Measurements from ENCODE around the gene PROZ.

Gene PROZ

DNA sequence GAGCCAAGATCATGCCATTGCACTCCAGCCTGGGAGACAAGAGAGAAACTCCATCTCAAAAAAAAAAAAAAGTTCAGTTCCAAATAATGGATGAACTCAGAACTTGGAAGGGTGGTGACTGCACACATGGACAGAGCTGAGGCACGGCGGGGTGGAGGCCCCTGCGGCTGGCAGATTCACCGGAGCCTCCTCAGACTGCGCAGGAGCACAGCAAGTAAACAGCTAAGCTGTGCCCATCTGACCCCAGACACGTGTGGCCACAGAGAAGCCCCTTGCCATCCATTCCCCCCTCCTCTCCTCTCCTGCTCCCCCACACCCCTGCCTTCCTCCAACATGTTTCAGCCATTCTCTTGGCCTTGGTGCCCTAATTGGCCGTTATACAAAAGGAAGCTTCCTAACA, 15.6 kb upstream of the PROZ start:
- no peak for DNase-seq

DNA sequence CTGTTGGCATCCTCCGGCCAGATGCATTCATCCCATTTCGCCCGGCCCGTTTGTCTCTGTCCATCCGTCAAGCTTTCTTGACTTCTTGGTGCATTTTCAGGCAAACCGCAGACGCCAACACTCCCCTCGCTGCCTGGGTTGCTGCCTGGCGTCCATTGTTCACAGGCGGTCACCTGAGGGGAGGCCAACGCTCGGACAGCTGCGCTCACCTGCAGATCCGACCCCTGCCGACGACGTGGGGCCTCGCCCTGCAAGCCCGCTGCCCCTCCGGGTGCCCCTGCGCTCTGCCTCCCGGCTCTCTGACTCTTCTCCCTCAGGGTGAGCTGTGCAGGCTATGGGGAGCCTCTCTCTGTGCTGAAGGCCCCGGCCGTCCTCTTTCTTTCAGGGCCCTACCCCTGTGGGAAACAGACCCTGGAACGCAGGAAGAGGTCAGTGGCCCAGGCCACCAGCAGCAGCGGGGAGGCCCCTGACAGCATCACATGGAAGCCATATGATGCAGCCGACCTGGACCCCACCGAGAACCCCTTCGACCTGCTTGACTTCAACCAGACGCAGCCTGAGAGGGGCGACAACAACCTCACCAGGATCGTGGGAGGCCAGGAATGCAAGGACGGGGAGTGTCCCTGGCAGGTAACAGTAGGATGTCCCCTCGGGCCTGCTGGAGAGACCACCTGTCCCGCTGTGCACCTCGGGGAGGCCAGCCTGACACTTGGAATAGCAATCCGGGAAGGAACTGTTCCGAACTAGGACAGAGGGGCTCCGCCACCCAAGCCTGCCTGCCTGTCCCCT, 14.8 kb upstream of the PROZ start:
- no peak for DNase-seq

DNA sequence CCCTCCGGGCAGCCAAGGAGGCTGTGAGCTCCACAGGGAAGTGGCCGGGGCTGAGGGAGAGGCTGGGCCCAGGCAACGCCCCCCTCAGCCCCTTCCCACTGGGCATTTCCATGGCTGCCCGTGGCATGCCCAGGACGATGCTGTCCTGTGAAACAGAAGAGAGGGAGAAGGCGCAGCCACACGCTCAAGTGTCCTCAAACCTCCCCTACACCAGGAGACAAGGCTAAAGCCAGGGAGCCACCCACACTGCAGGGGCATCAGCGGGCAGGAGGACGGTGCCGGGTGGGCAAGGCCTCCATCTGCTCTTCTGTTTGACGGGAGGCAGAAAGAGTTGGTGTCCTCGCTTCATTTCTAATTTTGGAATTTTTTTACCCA, 14.2 kb upstream of the PROZ start:
- DNase-seq = no peak

DNA sequence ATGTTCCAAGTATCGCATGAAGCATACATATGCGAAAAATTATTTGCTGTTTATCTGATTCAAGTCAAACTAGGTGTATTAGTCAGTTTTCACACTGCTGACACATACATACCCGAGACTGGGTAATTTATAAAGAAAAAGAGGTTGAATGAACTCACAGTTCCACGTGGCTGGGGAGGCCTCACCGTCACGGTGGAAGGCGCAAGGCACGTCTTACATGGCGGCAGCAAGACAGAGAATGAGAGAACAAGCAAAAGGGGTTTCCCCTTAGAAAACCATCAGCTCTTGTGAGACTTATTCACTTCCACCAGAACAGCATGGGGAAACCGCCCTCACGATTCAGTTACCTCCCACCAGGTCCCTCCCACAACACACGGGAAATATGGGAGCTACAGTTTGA, 13.0 kb upstream of the PROZ start:
- no peak for DNase-seq

DNA sequence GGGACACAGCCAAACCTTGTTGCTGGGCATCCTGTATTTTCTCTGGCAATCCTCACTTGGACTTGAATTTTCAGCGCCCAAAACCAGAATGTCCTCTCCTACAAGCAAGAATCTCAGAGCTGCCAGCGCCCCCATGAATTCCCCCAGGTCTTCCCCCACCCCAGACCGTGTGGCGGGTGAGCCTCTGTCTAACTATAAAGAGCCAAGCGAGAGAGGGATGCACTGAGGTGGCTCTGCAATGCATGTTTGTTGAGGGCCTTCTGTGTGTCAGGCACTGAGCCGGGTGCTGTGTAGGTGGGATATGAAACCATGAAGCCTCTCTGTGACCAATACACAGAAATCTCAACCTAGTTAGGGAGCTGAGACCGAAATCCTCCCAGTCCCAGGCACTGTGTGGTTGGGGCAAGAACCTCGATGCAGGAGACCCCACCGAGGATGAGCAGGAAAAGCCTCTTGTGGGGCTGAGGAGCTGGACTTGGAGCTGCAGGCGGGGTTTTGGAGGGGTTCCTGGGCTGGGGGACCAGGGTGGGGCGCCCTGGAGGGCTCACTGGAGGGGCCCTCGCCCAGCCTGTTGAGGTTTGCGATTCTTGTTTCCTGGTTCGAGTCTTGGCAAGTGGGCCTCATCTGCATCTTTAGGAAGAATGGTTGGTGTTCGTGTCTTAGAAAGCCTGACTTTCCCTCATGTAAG, 12.4 kb upstream of the PROZ start:
- DNase-seq = no peak

DNA sequence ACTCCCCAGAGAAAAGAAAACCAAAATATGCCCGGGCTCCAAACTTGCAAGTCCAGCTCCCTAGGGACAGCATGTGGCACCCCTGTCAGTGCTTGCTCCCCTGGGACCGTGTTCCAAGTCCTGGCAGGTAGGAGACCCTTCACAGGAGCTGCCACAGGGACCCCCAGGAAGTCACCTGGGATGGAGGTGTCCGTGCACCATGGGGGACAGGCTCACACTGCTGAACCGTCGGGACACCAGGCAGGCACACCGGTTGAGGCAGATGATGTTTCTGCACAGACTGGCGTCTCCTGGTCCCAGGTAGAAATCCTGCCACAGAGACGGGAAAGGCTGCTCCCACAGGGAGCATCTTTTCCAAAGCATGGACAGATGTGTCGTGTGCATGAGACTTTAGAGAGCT, 11.7 kb upstream of the PROZ start:
- DNase-seq = no peak

DNA sequence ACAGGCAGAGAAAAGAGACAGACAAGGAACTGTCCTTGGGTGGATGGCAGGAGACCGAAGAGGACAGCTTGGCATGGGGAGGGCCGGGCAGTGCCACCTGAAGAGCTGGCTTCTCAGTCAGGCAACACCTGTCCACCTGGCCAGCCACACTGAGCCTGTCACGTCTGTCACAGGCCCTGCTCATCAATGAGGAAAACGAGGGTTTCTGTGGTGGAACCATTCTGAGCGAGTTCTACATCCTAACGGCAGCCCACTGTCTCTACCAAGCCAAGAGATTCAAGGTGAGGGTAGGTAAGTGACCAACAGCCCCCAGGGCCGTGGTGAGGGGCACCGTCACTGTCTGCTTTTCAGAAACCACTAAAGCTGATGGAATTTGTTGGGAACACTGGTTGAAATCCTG, 11.2 kb upstream of the PROZ start:
- DNase-seq = no peak

DNA sequence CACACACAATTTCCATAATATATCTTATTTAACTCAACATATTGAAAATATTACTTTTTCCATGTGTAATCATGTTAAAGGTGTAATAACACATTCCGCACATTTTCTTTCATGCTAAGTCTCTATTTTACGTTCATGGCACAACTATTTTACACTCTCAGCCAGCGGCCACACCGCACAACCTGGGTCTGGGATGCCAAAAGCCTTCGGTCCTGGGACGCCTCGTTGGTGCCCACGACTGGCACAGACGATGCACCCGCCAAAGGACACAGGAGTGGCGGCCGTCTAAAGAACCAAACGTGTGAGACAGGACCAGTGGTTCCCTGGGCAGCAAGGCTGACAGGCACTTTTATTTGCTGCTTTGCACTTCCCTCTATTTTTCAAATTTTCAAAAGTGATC, 10.0 kb upstream of the PROZ start:
- DNase-seq = no peak

DNA sequence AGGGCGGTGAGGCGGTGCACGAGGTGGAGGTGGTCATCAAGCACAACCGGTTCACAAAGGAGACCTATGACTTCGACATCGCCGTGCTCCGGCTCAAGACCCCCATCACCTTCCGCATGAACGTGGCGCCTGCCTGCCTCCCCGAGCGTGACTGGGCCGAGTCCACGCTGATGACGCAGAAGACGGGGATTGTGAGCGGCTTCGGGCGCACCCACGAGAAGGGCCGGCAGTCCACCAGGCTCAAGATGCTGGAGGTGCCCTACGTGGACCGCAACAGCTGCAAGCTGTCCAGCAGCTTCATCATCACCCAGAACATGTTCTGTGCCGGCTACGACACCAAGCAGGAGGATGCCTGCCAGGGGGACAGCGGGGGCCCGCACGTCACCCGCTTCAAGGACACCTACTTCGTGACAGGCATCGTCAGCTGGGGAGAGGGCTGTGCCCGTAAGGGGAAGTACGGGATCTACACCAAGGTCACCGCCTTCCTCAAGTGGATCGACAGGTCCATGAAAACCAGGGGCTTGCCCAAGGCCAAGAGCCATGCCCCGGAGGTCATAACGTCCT, 9.4 kb upstream of the PROZ start:
- no peak for DNase-seq

DNA sequence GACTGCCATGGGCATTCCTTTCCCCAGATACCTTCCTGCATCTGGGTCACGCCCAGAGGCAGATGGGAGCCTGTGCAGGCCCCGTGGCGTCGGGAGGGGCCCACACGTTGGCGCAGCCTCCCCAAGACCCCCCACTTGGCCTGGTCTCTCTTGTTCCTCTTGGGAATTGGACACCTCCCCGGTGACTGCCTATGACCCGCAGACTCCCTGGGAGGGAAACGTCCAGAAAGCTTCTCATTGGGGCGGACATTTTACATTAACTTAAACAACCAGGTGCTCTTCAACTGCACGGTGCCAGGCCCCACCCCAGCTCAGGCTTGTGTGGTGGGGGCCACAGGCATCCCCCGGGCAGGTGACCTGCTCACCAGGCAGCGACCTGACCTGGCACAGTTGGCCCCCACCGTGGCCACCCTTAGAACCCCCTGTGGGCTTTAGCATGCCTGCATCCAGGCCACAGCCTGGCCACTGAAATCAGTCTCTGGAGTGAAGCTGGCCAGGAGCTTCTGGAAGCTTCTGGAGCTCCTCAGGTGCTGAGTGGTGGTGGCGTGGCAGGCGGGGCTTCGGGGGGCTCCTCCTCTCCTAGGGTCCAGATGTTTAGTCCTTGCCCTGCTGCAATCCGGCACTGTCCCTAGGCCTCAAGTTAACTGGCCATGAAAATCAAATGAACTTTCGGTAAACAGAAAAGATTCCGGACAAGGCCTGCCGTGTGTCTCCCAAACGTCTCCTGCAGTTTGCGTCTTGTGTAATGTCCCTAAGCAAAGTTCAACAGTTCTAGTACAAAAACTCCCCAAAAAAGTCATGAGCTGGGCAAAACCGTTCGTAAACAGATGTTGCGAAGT, 8.5 kb upstream of the PROZ start:
- DNase-seq = no peak

DNA sequence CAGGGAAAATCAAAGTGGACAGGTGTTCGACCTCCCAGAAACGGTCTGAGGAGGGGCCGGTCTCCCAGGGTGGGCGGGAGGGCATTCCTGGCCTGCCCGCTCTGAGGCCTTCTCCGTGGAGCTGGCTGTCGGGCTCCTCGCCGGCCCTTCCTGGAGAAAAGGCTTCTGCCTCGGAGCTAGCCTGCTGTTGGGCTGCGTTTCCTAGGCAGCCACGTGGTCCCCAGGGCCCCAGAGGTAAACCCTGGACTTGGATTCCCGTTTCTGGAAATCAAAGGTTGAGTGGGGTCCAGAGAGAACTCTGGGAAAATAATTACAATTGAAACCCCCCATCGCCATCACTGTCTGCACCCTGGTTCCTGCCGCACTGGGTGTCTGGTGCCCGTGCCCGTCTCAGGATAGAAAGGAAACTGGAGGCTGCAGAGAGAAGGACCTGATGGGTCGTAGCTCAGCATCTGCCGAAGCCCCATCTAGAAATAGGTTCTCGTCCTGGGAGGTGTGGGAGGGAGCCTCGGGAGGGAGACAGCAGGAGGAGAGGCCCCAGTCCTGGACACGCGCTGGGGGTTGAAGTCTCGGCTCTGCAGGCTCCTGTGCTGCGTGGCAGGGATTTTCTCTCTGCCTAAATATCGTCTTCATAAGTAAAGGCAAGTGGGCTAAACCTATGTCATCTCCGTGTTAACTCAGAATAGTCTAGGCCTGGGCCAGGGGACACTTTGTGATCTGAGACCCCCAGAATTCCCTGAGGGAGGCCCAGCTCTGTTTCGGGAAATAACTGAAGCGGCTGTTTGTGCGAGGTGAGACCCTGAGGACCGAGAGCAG, 7.7 kb upstream of the PROZ start:
- no peak for DNase-seq

DNA sequence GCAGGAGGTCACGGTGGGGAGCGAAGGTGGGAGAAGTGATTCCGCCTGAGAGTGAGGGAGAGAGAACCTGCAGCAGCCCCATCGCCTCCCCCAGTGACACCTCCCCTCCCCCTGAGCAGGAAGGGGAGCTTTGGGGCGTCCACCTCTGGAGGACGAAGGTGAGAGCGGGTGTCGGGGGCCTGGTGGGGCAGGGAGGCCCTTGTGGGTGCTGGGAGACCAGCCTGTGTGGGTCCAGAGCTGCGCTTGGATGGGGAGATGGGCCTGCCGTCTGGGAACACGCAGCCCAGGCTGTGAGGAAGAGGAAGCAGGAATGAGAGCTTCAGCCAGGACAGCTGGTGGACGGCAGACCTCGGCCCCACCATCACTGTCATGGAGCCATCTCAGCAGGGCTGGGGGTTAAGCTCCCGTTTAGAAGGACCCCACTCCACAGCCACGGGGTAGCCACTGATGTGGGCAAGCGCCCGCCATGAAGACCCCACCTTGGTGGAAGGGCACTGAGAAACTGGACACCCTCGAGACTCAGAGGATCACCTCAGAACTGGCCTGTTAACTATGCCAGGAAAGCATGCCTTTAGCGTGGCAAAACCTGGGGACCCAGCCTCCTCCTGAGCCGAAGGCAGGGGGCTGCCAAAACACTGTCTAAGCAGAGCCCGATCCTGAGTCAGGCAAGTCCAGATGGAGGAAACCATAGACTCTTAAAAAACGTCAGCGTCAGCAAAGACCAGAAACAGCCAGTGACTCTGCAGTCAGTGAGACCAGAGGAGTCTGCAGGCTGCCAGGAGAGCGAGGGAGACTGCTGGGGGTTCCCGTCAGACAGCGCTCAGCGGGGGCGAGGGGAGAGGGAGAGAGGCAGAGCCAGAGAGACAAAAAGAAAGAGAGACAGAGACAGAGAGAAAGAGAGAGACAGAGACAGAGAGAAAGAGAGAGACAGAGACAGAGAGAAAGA, 6.4 kb upstream of the PROZ start:
- no peak for DNase-seq

DNA sequence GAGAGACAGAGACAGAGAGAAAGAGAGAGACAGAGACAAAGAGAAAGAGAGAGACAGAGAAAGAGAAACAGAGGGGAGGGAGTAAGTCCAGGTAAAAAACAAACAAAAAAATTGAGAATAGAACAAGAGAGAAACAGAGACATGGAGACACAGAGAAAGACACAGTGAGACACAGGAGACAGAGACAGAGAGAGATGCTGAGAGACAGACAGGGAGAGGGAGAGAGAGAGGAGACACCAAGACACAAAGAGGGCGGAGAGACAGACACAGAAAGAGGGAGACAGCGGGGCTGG, 5.8 kb upstream of the PROZ start:
- DNase-seq = no peak

DNA sequence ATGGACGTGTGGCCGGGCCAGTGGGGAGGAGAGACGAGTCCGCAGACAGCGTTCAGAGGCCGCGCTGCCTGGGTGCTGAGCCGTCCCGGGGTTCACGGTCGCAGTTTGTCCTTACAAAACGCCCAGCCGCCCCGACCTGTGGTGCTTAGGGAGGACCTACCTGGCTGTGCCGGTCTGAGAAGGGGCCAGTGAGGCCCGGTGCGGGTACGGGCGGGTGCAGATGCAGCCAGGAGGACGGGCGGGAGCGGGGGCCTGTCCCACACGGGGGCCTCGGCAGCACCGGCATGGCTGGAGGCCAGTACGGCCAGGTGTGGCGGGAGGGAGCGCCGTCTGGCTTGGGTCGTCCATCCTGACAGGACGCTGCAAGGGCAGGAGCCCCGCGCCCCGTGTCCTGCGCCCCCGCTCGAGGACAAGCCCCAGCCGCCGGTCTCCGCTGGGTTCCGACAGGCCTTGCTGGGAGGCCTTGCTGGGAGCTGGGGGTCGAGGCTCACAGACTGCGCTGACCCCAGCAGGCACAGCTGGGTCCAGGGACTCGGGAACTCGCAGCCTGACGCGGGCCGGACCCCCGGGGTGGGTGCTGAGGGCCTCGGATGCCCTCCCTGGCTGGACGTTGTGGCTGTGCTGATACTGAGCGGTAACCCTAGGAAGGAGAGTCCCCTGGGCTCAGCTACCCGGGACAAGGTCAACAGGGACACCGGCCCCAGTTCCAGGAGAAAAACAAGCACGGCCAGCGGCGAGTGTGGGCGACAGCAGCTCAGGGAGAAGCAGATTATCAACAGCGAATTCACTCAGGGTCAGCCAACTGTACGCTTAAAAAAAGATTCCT, 5.3 kb upstream of the PROZ start:
- DNase-seq = no peak

DNA sequence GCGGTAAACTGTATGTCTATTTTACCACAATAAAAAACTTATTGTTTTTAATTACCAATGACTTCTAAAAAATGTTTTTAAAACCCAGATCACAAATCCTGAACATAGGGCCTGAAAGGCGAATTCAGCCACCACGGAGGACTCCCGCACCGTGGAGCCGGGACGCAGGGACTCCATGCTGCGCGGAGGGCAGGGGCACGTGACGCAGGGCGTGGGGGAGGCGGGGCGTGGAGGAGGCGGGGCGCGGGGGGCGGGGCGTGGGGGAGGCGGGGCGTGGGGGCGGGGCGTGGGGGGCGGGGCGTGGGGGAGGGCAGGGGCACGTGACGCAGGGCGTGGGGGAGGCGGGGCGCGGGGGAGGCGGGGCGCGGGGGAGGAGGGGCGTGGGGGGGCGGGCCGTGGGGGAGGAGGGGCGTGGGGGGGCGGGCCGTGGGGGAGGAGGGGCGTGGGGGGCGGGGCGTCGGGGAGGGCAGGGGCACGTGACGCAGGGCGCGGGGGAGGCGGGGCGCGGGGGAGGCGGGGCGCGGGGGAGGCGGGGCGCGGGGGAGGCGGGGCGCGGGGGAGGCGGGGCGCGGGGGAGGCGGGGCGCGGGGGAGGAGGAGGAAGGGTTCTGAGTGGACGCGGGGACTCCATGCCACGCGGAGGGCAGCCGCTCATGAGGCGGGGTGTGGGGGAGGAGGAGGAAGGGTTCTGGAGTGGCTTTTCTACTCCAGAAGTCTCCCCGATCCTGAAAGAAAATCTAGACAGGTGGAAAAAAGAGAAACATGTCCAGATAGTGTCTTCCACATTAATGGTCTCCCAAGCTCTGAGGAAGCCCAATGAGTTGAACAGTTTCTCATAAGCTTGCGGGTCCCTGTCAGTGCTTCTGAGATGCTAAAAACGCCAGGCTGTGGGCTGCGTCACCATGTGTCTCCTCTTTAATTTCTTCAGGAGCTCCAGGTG, 4.4 kb upstream of the PROZ start:
- DNase-seq = peak; percentile 74

DNA sequence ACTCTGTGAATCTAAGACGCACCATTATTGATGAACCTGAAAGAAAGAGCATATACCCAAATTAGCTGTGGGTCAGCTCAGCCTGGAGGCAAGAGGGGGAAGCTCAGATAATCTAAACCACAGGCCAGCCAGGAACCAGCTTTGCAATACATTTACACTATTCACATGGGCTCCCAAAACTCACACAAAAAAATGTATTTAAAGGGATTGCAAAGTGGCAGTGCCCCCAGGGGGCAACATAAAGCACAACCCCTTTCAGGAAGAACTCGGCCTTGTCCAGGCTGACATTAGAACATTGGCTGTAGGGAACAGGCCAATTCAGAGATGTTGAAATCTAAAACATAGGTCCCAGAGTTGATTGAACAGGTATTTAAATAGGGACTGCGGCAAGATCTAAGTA, 3.2 kb upstream of the PROZ start:
- DNase-seq = no peak

DNA sequence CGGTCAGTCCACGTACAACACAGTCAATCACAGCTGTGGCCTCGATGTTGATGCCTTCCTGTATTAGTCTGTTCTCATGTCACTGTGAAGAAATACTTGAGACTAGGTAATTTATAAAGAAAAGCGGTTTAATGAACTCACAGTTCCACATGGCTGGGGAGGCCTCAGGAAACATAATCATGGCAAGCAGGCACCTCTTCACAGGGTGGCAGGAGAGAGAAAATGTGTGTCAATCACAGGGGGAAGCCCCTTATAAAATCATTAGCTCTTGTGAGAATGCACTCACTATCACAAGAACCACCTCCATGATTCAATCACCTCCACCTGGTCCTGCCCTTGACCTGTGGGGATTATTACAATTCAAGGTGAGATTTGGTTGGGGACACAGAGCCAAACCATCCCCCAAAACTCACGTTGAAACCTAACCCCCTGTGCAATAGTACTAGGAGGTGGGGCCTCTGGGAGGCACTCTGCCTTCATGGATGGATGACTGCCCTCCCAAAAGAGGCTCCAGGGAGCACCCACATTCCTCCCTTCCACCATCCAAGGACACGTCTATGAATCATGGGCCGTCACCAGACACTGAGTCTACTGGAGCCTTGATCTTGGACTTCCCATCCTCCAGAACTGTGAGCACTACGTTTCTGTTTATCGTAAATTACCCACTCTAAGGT, 2.3 kb upstream of the PROZ start:
- DNase-seq = no peak

DNA sequence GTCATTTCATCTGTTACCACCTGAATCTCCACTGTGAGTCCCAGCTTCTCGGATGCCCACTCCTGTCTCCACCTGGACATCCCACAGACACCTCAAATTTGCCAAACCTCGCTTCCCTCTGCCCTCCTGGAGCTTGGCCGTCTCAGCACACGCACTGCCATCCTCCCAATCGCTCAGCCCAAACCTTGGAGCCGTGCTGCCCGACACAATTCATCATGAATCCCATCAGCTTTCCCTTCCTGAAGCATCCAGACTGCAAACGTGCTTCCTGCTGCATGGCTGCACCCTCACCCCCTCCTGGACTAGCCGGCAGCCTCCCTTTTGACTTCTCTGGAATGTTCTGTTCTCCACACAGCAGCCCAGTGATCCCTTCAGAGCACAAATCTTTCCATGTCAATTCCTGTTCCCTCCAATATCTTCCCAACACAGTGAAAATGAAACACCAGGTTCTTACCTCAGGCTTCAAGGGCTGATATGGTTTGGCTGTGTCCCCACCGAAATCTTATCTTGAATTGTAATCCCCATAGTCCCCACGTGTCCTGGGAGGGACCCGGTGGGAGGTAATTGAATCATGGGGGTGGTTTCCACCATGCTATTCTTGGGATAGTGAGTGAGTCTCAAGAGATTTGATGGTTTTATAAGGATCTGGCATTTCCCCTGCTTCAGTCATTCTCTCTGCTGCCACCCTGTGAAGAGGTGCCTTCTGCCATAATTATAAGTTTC, 1.1 kb upstream of the PROZ start:
- no peak for DNase-seq

Measured in central memory CD4-positive, alpha-beta T cell (primary cell).